ENCODE measurements around the gene DNMBP. TPM values are rescaled to one million over a fixed set of nuclear protein-coding genes. Genes with fewer than 3 reads are reported as not detected.

The DNMBP gene
- total RNA-seq, 1 experiment from 2014 or later: 19.7 TPM

- Mint-ChIP-seq H3K9me3 (0 out of 2 replicates have a peak, but pooled peaks cover 3% of the 10 kb centered on the region), H3K27me3 (ENCODE audit: low read depth) (no peaks in the 10 kb centered on the region), H3K4me3 (no peak overlapping the region), H3K36me3 (peaks cover 5% of the 10 kb centered on the region), H3K27ac (no peak overlapping the region), H3K4me1 (no peaks in the 10 kb centered on the region)
- DNase-seq (ENCODE audit: low spot score) (no peak), ATAC-seq (no peak)
- POLR2A ChIA-PET: no interaction called here
- CTCF ChIA-PET: interaction anchor here (1.0 to 1.7 kb wide), 4 partner anchors 52 to 120 kb away, joined by 3 to 6 read pairs (median 4); no protein-coding TSS in a partner anchor
- no peak for TF ChIP-seq ZNF425 (CRISPR knock-in tag; conservative IDR thresholded peaks at IDR 0.05)
These were observed 44.0 kb downstream of the DNMBP start for GRCh38 chr10:99965700-99966099.

- Mint-ChIP-seq H3K4me1 (no peaks in the 10 kb centered on the region), H3K9me3 (no peaks in the 10 kb centered on the region), H3K27ac (no peak overlapping the region), H3K36me3 (no peaks in the 10 kb centered on the region; the same call in 1 of the 2 replicates), H3K27me3 (ENCODE audit: low read depth) (no peaks in the 10 kb centered on the region), H3K4me3 (no peak overlapping the region)
- DNase-seq (ENCODE audit: low spot score) (no peak), ATAC-seq (no peak)
- ChIA-PET POLR2A (no interaction called here), CTCF (interaction anchor here (0.7 to 1.2 kb wide), 4 partner anchors 52 to 119 kb away, joined by 3 to 4 read pairs (median 4); no protein-coding TSS in a partner anchor)
- TF ChIP-seq ZNF232 (CRISPR knock-in tag; IDR thresholded peaks at IDR 0.05) (no peak), ESRRA (CRISPR knock-in tag; IDR thresholded peaks at IDR 0.05; ENCODE audit: borderline replicate concordance) (no peak), OVOL2 (CRISPR knock-in tag; IDR thresholded peaks at IDR 0.05; ENCODE audit: borderline replicate concordance) (no peak), ZNF671 (CRISPR knock-in tag; IDR thresholded peaks at IDR 0.05) (no peak), AFF4 (CRISPR knock-in tag; IDR thresholded peaks at IDR 0.05; ENCODE audit: borderline replicate concordance) (no peak), SMAD4 (CRISPR knock-in tag; IDR thresholded peaks at IDR 0.05) (no peak), ZNF416 (CRISPR knock-in tag; IDR thresholded peaks at IDR 0.05) (no peak), JAZF1 (CRISPR knock-in tag; IDR thresholded peaks at IDR 0.05) (no peak), ZNF138 (CRISPR knock-in tag; conservative IDR thresholded peaks at IDR 0.05) (no peak), IRF1 (CRISPR knock-in tag; IDR thresholded peaks at IDR 0.05) (no peak), USF1 (CRISPR knock-in tag; IDR thresholded peaks at IDR 0.05) (no peak), FOXJ3 (CRISPR knock-in tag; IDR thresholded peaks at IDR 0.05; ENCODE audit: borderline replicate concordance) (no peak), ARID4B (CRISPR knock-in tag; IDR thresholded peaks at IDR 0.05; ENCODE audit: borderline replicate concordance) (no peak), AR (CRISPR knock-in tag; IDR thresholded peaks at IDR 0.05) (no peak), RELA (CRISPR knock-in tag; IDR thresholded peaks at IDR 0.05; ENCODE audit: borderline replicate concordance) (no peak), USF2 (CRISPR knock-in tag; IDR thresholded peaks at IDR 0.05) (no peak), SOX15 (CRISPR knock-in tag; IDR thresholded peaks at IDR 0.05) (no peak), ZNF317 (CRISPR knock-in tag; IDR thresholded peaks at IDR 0.05; ENCODE audit: borderline replicate concordance, low read depth) (no peak)
These were observed 45.0 kb downstream of the DNMBP start for GRCh38 chr10:99964791-99965190.
